OCI-LY7 (cell line): ENCODE results near the gene MIS12. TPM values are rescaled to one million over a fixed set of nuclear protein-coding genes. Genes with fewer than 3 reads are reported as not detected.

Experiments used
- BruUV-seq: library from RNA; stranded (reverse); fragments of 400-500 nt; replicated peaks from 2 replicates; lab custom pipeline; 2021; lab: Mats Ljungman, UMichigan
- CTCF ChIA-PET: fragments of 300-600 bp; sonication (Branson Sonifier 250); formaldehyde crosslinking; loops from one replicate; lab custom pipeline; 2022; ENCODE audit warnings: antibody characterized with exemption; ENCODE audit not compliant: unreplicated experiment; lab: Charles Lee
- POLR2A ChIA-PET: fragments of 300-600 bp; sonication (Branson Sonifier 250); formaldehyde crosslinking; loops from one replicate; lab custom pipeline; 2022; ENCODE audit warnings: antibody characterized with exemption; lab: Charles Lee
- DNase-seq: peaks from one replicate; pipeline ENCODE4 v3.0.0-alpha.2; 2015; ENCODE audit warnings: low spot score
- H2AFZ ChIP-seq: fragments of 200-600 bp; sonication (generic), shearing (Covaris generic); 2 replicates; pipeline ENCODE4 v1.6.1; 2014; ENCODE audit warnings: mild to moderate bottlenecking, antibody characterized with exemption, low read length, moderate library complexity
- H3K27ac ChIP-seq: fragments of 200-600 bp; sonication (generic); 2 replicates; pipeline ENCODE4 v1.5.1; 2014; ENCODE audit warnings: mixed run types, low read depth, mild to moderate bottlenecking, moderate library complexity, low read length, inconsistent platforms; ENCODE audit not compliant: poor library complexity, severe bottlenecking
- H3K36me3 ChIP-seq: fragments of 200-600 bp; sonication (generic); 2 replicates; pipeline ENCODE4 v1.6.1; 2014; ENCODE audit warnings: mild to moderate bottlenecking, antibody characterized with exemption, low read length, moderate library complexity, mixed read lengths; ENCODE audit not compliant: insufficient read depth
- H3K4me1 ChIP-seq: fragments of 200-600 bp; sonication (generic); 2 replicates; pipeline ENCODE4 v1.5.1; 2014; ENCODE audit warnings: mild to moderate bottlenecking, low read length; ENCODE audit not compliant: insufficient read depth, poor library complexity, severe bottlenecking
- H3K4me2 ChIP-seq: fragments of 200-600 bp; sonication (generic); 2 replicates; pipeline ENCODE4 v1.6.1; 2014; ENCODE audit warnings: mild to moderate bottlenecking, low read length
- H3K4me3 ChIP-seq: fragments of 200-600 bp; sonication (generic); 2 replicates; pipeline ENCODE4 v1.5.1; 2014; ENCODE audit warnings: mild to moderate bottlenecking, low read depth, low read length; ENCODE audit not compliant: poor library complexity, severe bottlenecking
- H3K79me2 ChIP-seq: fragments of 200-600 bp; sonication (generic); 2 replicates; pipeline ENCODE4 v1.6.1; 2016; ENCODE audit warnings: low read depth, mild to moderate bottlenecking, low read length, moderate library complexity, mixed read lengths; ENCODE audit not compliant: insufficient read depth
- H3K9me2 ChIP-seq: fragments of 200-600 bp; sonication (generic); 2 replicates; pipeline ENCODE4 v1.6.1; 2016; ENCODE audit warnings: mild to moderate bottlenecking, low read length, mixed read lengths; ENCODE audit not compliant: insufficient read depth
- H3K9me3 ChIP-seq: fragments of 200-600 bp; sonication (generic); 2 replicates; pipeline ENCODE4 v1.6.1; 2014; ENCODE audit warnings: mild to moderate bottlenecking, mixed run types, low read length, mixed read lengths
- H4K20me1 ChIP-seq: fragments of 200-600 bp; sonication (generic); 2 replicates; pipeline ENCODE4 v1.6.1; 2014; ENCODE audit warnings: mild to moderate bottlenecking, antibody characterized with exemption, low read length, moderate library complexity, mixed read lengths; ENCODE audit not compliant: insufficient read depth
- EZH2phosphoT487 ChIP-seq: fragments of 200-600 bp; sonication (generic); IDR thresholded peaks from 2 replicates; pipeline ENCODE4 v1.6.1; 2018; ENCODE audit warnings: low read depth, borderline replicate concordance, mild to moderate bottlenecking, mixed run types, antibody characterized with exemption, low read length, moderate library complexity, mixed read lengths
- intact Hi-C: fragments of 100-400 bp; cut with micrococcal nuclease; formaldehyde crosslinking; loops from one replicate; pipeline ENCODE4 v1.10.0; 2022; ENCODE audit not compliant: unreplicated experiment
- total RNA-seq, 2 experiments: library from RNA; depleted of rRNA in 1 of 2; stranded (reverse); fragments of >200 nt in 1 of 2; shearing (Covaris generic) in 1 of 2; gene quantifications; 2 replicates each; pipeline ENCODE4 v1.2.3, GENCODE V29; 2014 to 2022
- TF ChIP-seq, protein P1 (sequence below): fragments of 200-600 bp; sonication (generic); conservative IDR thresholded peaks from 2 replicates; pipeline ENCODE4 v1.5.1; 2014; ENCODE audit warnings: mild to moderate bottlenecking, antibody characterized with exemption, low read length, moderate library complexity, mixed read lengths

MIS12 gene
- total RNA-seq, 2 experiments from 2014 or later: 26.4 to 35.0 TPM

- H3K36me3 ChIP-seq: no peaks in the 10 kb centered on the region
- H3K4me1 ChIP-seq: no peaks in the 10 kb centered on the region
- no peaks in the 10 kb centered on the region for H3K9me3 ChIP-seq
- no peak overlapping the region for H3K27ac ChIP-seq
- ChIA-PET CTCF (no interaction called here), POLR2A (interaction anchor here (0.6 kb wide), 1 partner anchor 14 kb away, joined by 3 read pairs; no protein-coding TSS in a partner anchor)
- H3K79me2 ChIP-seq: no peaks in the 10 kb centered on the region
- H4K20me1 ChIP-seq: no peaks in the 10 kb centered on the region
- no peak overlapping the region for H3K4me3 ChIP-seq
- no peak overlapping the region for H3K4me2 ChIP-seq
- H2AFZ ChIP-seq: no peak overlapping the region
- BruUV-seq: no TSS peak
- DNase-seq: no peak
- intact Hi-C loops: no loop called here
- no peaks in the 10 kb centered on the region for H3K9me2 ChIP-seq
- TF ChIP-seq, protein P1, sequence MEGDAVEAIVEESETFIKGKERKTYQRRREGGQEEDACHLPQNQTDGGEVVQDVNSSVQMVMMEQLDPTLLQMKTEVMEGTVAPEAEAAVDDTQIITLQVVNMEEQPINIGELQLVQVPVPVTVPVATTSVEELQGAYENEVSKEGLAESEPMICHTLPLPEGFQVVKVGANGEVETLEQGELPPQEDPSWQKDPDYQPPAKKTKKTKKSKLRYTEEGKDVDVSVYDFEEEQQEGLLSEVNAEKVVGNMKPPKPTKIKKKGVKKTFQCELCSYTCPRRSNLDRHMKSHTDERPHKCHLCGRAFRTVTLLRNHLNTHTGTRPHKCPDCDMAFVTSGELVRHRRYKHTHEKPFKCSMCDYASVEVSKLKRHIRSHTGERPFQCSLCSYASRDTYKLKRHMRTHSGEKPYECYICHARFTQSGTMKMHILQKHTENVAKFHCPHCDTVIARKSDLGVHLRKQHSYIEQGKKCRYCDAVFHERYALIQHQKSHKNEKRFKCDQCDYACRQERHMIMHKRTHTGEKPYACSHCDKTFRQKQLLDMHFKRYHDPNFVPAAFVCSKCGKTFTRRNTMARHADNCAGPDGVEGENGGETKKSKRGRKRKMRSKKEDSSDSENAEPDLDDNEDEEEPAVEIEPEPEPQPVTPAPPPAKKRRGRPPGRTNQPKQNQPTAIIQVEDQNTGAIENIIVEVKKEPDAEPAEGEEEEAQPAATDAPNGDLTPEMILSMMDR: no peak
- TF ChIP-seq EZH2phosphoT487: no peak
Observed at GRCh38 chr17:5530265-5531084, 44.1 kb downstream of the MIS12 start.

GRCh38 chr17:5531085-5531418, 44.7 kb downstream of the MIS12 start:
- H4K20me1 ChIP-seq: no peaks in the 10 kb centered on the region
- H2AFZ ChIP-seq: no peak overlapping the region
- no peak overlapping the region for H3K4me3 ChIP-seq
- H3K4me2 ChIP-seq: no peak overlapping the region
- intact Hi-C loops: no loop called here
- no peak overlapping the region for H3K27ac ChIP-seq
- DNase-seq: no peak
- POLR2A ChIA-PET: interaction anchor here (0.6 kb wide), 1 partner anchor 13 kb away, joined by 3 read pairs; no protein-coding TSS in a partner anchor
- no TSS peak for BruUV-seq
- H3K4me1 ChIP-seq: no peaks in the 10 kb centered on the region
- no peaks in the 10 kb centered on the region for H3K9me2 ChIP-seq
- no peaks in the 10 kb centered on the region for H3K9me3 ChIP-seq
- H3K79me2 ChIP-seq: no peaks in the 10 kb centered on the region
- CTCF ChIA-PET: no interaction called here
- H3K36me3 ChIP-seq: no peaks in the 10 kb centered on the region
- no peak for TF ChIP-seq EZH2phosphoT487
- TF ChIP-seq, protein P1: no peak

GRCh38 chr17:5532581-5532980, 46.2 kb downstream of the MIS12 start:
- H3K4me3 ChIP-seq: no peak overlapping the region
- intact Hi-C loops: no loop called here
- no peaks in the 10 kb centered on the region for H3K9me2 ChIP-seq
- H2AFZ ChIP-seq: no peak overlapping the region
- H3K4me1 ChIP-seq: no peaks in the 10 kb centered on the region
- no peak overlapping the region for H3K4me2 ChIP-seq
- BruUV-seq: no TSS peak
- no peak overlapping the region for H3K27ac ChIP-seq
- H3K79me2 ChIP-seq: no peaks in the 10 kb centered on the region
- TF ChIP-seq EZH2phosphoT487: no peak
- TF ChIP-seq, protein P1: no peak
- CTCF ChIA-PET: no interaction called here
- H4K20me1 ChIP-seq: no peaks in the 10 kb centered on the region
- POLR2A ChIA-PET: interaction anchor here (0.7 kb wide), 1 partner anchor 1492 kb away, joined by 3 read pairs; no protein-coding TSS in a partner anchor
- H3K9me3 ChIP-seq: no peaks in the 10 kb centered on the region
- DNase-seq: no peak
- no peaks in the 10 kb centered on the region for H3K36me3 ChIP-seq
